Measurements from ENCODE around the gene FARSB.

FARSB gene

DNA sequence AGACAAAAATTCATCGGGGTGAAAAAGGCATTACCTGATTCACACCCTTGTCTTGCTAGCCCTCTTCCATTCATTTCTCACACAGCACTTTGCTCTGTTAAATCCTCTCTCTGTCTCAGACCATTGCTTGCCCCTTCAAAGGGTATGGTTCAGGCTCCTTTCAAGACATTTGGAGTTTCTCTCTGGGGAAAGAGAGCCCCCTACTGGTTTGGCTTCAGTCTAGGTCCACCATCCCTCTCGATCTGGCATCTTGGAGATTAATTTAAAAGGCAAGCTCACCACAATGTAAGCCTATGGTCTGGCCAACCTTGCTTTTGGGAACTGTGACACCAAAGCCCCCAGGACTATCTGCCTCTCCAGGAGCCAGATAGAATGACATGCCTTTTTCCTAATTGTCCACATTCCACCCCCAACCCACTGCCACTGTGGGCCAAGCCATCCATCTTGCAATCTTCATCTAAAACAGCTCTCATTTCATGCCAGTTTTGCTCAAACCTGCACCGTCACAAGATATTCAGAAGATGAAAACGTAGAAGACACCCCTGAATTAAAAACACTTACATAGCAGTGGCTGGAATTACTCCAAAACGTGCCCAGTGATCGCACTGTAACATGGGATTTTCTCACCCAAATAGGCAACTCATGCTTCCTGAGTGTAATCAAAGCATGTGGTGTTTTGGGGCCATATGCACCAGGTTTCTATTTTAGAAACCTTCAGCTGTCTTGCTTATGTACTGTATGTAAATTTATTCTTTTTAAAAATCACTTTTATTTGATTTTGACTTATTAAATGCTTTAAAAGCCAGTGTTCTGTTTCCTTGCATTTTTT lies 93.9 kb downstream of the FARSB start:
- DNase-seq (ENCODE audit: low read depth), result peak; percentile 76
- TF ChIP-seq, protein P1, sequence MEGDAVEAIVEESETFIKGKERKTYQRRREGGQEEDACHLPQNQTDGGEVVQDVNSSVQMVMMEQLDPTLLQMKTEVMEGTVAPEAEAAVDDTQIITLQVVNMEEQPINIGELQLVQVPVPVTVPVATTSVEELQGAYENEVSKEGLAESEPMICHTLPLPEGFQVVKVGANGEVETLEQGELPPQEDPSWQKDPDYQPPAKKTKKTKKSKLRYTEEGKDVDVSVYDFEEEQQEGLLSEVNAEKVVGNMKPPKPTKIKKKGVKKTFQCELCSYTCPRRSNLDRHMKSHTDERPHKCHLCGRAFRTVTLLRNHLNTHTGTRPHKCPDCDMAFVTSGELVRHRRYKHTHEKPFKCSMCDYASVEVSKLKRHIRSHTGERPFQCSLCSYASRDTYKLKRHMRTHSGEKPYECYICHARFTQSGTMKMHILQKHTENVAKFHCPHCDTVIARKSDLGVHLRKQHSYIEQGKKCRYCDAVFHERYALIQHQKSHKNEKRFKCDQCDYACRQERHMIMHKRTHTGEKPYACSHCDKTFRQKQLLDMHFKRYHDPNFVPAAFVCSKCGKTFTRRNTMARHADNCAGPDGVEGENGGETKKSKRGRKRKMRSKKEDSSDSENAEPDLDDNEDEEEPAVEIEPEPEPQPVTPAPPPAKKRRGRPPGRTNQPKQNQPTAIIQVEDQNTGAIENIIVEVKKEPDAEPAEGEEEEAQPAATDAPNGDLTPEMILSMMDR (IDR thresholded peaks at IDR 0.05; ENCODE audit: insufficient read depth, low read depth, low read length, missing control alignments), result peak; percentile 74
- H3K4me3 ChIP-seq (ENCODE audit: low read depth, low read length), result no peak overlapping the region

DNA sequence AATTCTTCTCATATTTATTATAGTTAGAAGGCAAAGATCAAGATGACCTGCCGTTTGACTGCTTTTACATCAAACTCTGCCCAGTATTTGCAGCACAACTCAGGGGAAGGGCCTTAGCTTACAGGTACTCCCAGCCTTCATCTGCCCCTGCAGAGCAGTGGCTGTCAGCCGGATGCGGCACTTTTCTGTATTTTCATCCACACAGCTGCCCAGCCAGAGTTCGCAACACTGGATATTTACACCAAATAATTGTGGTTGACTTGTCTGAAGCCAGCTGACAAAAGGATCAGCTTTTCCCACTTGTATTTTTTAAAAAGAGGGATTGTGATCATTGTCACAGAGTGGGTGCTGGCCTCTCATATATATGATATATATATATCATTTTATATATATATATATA lies 94.7 kb downstream of the FARSB start:
- no peak for DNase-seq (ENCODE audit: low read depth)
- TF ChIP-seq, protein P1 (IDR thresholded peaks at IDR 0.05; ENCODE audit: insufficient read depth, low read depth, low read length, missing control alignments), result no peak
- H3K4me3 ChIP-seq (ENCODE audit: low read depth, low read length), result no peak overlapping the region

DNA sequence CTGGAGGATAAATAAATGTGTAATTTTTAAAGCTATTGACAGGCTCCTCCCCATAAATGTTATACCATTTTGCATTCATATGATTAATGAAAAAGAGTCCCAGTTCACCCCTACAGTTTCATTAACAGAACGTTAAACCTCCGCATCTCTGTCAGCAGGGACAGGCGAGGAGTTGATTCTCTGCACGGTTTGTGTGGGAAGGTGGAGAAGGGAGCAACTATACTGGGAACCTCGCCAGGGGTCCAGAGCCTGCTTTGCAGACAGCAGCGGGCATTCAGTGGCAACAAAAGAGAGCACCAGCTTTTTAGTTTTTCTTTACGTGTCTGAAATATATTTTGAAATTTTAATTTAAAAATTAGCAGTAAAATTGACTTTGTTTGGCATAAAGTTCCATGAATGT lies 101.4 kb downstream of the FARSB start:
- DNase-seq (ENCODE audit: low read depth), result no peak
- H3K4me3 ChIP-seq (ENCODE audit: low read depth, low read length), result no peak overlapping the region

DNA sequence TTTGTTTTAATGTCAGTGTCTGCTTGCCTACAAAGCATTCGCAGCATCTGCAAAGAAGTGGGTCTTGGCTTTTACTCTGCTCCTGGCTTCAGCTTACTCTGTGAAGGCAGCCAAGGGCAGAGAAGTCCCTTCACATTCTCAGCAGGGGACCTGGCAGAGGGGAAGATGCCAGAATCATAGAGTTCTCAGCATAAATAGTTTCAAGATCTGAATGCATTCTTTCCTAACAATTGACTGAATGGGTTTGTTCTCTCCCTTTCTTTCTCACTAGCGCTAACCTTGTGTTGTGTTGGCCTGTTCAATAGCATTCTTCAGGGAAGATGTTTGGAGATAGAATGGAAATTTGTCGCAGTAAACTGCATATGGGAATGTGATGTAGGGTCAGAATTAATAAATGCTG lies 106.9 kb downstream of the FARSB start:
- TF ChIP-seq, protein P1 (IDR thresholded peaks at IDR 0.05; ENCODE audit: insufficient read depth, low read depth, low read length, missing control alignments), result no peak
- H3K4me3 ChIP-seq (ENCODE audit: low read depth, low read length), result no peak overlapping the region
- no peak for DNase-seq (ENCODE audit: low read depth)

More for the DNA sequence above, 101.4 kb downstream of the FARSB start:
- TF ChIP-seq, protein P1 (IDR thresholded peaks at IDR 0.05; ENCODE audit: insufficient read depth, low read depth, low read length, missing control alignments), result no peak

DNA sequence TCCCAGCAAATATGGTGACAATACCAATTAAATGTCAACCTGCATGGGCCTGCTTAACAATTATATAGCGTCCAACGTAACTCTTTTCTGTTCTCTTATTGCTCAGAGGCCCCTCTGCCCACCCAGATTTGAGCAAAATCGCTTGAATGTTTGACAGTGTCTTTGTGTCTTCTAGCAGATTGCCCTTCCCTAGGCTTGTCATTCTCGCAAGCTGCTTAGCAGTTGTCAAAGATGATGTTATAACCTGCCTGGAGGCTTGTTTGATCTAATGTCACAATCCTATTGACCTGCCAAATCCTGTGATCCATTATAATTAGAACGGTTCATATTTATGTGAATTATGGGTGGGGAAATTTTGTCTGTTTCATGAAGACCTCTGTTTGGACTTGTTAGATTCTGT lies 108.8 kb downstream of the FARSB start:
- H3K4me3 ChIP-seq (ENCODE audit: low read depth, low read length), result no peak overlapping the region
- no peak for DNase-seq (ENCODE audit: low read depth)
- TF ChIP-seq, protein P1 (IDR thresholded peaks at IDR 0.05; ENCODE audit: insufficient read depth, low read depth, low read length, missing control alignments), result no peak

DNA sequence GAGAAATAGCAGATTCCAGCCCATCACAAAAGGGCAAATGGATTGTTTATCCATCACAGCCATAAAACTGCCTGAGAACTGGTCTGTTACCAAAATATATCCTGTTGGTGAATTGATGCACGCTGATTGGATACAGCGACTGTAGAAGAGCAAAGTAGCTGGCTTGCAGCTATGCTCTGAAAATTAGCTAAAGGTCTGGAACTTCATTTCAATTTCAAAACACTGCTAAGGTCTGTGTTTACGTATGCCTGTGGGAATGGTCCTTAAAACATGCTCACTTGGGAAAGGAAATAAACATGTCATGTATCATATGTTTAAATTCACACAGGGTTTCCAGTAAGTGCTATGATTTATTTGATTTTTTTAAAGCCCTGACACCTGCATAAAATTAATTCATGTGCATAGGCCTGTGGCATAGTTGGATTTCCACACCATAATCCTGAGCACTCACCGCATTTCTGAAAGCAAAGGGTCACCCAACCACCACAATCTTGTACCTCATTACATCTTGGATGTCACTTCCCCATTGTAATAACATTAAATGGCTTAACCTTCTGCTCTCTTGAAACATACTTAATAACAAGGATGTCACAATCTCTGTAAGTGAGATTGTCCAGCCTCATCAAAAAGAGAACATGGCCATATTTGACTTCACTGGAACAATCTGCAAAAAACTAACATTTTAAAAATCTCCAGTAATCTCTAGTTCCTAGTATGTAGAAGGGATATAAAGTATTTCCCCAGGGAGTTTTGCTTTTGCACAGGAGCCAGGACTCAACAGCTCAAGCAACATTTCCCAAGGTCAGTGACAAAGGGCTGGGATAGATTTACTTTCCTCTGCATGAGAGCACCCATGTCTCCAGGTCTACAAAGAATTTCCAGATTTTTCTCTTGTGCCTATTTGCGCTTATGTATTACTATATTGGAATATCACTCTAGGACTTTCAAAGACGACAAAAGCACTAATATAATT lies 109.8 kb downstream of the FARSB start:
- DNase-seq (ENCODE audit: low read depth), result no peak
- H3K4me3 ChIP-seq (ENCODE audit: low read depth, low read length), result no peak overlapping the region
- TF ChIP-seq, protein P1 (IDR thresholded peaks at IDR 0.05; ENCODE audit: insufficient read depth, low read depth, low read length, missing control alignments), result no peak

Measured in GM12865 (cell line).